ENCODE results near the gene ARHGAP6.
"Not testable (repeated sequence)": the region's sequence is repeated elsewhere in the genome, so short reads cannot be mapped to it uniquely, and the experiment has no call there.

Gene ARHGAP6

DNA sequence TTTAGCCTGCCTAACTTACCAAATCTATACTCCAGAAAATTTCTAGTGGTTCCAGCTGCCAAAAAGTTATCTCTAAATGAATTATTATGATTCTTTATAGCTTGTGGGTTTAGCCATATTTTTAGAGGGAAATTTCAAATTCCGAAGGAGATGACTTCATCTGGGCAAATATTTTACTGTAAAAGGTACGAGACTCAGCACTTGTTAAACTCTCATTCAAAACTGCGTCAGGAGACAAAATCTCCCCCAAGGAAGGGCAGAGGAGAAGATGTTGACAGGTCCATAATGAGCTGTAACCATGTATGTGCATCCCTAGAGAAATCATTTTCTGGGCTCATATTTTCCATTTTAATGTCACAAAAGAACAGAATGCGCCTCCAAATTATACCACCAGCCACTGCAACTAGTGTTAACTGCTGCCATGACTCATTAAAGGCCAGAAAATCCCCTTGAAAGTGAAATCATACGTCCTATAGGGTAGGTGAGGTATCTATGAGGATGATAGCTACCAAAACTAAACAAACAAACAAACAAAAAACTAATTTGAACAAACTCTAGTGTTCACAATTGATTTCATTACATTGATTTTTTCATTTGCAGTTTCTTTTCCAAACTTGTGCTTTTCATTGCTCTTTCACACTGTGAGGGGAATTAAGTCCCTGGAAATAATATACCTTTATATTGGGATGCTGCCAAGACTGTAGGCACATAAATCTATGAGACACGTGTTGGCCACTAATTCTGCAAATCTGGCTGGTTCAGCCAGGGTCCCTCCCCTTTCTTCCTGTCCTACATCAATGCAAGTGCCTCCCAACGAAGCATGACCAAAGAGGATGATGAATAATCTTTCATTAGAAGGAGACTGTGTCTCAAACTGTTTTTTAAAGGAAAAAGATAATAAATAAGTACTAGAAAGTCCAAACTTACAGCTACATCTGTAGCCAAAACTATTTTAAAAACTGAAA, 85.8 kb downstream of the ARHGAP6 start:
- no peak for DNase-seq (ENCODE audit: low spot score)

- DNase-seq (ENCODE audit: low spot score): not testable (repeated sequence)
Measured at GRCh38 chrX:11578301-11578700, 87.4 kb downstream of the ARHGAP6 start.

- DNase-seq (ENCODE audit: low spot score): no peak
Measured at GRCh38 chrX:11577603-11578002, 88.1 kb downstream of the ARHGAP6 start.

- no peak for DNase-seq (ENCODE audit: low spot score)
Measured at GRCh38 chrX:11575332-11575731, 90.4 kb downstream of the ARHGAP6 start.

DNA sequence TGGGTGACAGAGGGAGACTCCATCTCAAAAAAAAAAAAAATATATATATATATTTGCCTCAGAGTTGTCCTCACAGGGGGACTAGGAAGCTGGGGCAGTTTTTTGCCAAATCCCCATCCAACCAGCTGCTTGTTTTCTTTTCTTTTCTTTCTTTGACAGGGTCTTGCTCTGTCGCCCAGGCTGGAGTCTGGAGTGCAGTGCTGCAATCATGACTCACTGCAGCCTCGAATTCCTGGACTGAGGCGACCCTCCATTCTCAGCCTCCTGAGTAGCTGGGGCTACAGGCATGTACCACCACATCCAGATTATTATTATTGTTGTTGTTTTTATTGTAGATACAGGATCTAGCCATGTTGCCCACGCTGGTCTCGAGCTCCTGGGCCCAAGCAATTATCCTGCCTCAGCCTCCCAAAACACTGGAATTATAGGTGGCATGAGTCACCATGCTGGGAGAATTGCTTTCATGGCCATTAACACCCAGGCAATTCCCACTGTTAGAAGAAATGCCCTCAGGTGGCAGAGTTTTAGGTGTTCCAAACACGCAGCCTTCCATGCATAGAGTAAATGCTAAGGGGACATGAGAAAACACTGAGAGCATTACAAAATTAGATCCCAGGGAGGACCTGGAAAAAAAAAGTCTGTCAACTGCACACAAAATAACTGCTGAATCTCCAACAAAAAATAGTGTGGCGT, 98.0 kb downstream of the ARHGAP6 start:
- DNase-seq (ENCODE audit: low spot score): no peak

DNA sequence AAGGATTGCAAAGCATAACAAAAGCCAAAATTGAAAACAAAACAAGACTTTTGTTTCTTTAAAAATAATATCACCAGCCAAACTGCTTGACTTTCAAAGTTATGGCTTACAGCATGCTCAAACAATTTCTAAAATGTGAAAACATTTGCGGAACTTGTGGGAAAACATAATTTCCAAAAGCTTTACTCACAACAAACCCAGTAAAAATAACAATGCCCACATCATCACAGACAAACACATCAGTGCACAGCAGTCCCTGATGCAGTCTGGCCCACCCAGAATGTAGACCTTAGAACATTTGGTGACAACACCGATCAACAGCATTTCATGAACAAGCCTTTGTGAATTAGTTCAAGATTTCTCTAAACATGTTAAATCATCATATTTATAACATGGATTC, 98.9 kb downstream of the ARHGAP6 start:
- no peak for DNase-seq (ENCODE audit: low spot score)

DNA sequence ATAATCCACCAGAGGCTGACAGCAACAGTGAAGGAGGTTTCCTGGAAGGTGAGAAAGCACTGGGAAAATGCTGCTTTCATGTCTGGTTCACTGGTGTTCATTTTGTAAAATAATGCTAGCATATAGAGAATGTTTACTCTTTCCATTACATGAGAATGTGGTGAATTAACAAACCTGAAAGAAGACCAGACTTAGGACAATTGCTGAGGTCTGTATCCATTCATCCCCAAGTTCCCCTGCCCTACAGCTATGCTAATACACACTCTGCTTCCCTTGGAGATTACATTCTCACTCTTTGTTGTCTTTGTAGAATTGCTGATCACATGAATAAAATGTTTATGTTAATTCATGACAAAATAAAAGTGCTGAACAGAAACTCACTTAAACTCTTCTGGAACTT, 99.5 kb downstream of the ARHGAP6 start:
- DNase-seq (ENCODE audit: low spot score): no peak

- DNase-seq (ENCODE audit: low spot score): no peak
Measured at GRCh38 chrX:11564546-11564945, 101.2 kb downstream of the ARHGAP6 start.

GRCh38 chrX:11562570-11562969, 103.2 kb downstream of the ARHGAP6 start:
- DNase-seq (ENCODE audit: low spot score): no peak

DNA sequence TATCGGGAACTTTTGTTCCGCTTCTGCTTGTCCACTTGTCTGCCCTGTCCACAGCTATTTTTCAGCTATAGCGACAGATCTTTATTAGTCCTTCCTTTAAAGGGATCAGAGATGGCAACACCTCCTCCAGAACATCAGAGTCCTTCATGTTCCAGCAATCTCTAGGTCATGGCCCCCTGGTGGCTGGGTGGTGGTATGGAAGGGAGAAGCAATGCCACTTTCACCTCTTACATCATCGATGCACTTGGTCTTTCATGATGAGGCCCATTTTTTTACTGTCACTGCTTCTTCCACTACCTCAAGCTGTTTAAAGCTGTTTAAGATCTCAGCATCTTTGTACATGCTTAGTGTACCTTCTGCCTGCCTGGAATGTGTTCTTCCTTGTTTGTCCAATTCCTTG, 106.7 kb downstream of the ARHGAP6 start:
- peak; percentile 1 for DNase-seq (ENCODE audit: low spot score)

- DNase-seq (ENCODE audit: low spot score): no peak
Measured at GRCh38 chrX:11557120-11557519, 108.6 kb downstream of the ARHGAP6 start.

DNA sequence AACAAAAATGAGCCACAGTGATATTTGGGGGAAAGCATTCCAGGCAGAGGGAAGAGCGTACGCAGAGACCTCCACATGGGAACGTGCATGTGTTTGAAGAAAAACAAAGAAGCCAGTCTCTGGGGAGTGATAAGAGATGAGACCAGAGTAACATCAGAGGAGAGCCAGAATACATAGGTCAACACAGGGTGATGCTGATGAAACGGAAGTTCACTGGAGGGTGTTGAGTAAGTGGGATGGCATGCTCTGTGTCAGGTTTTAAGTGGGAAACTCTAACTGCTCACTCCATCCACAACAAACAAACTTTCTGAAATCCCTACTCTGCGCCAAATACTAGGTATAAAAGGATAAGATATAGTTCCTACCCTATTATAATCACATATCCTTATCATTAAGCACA, 110.0 kb downstream of the ARHGAP6 start:
- DNase-seq (ENCODE audit: low spot score): no peak

DNA sequence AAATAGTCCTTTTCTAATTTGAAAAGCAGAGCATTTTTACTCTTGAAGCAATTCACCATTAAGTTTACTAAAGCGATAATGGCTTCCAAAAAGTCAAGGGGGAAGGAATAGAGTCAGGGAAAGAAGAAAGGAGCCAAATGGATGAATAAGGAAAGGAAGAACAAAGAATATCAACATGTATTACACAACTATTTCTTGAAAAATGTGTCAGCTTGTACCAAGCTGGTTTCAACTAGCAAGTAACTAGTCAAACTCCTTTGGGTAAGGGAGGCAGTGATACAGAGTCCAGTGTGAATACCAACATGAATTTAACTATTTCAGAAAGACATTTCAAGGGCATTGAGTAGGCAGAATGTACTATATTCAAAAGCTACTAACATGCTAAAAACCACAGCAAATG, 112.1 kb downstream of the ARHGAP6 start:
- DNase-seq (ENCODE audit: low spot score): no peak

DNA sequence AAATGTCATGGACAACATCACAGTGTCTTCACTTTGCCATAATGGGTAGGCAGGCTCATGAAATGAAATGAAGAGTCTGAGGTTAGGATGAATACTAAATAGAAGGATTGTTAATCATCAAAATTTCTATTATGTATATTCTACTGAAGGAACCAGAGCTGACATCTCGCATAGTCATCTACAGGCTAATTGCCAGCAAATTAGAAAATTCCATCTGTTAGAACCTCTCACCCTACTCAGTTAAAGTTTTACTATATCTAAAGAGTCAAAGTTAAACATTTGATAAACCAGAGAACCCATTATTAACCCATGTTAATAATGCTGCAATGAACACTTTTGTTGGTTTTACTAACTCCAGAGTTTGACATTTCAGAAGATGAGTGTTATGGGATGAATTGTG, 114.6 kb downstream of the ARHGAP6 start:
- no peak for DNase-seq (ENCODE audit: low spot score)

DNA sequence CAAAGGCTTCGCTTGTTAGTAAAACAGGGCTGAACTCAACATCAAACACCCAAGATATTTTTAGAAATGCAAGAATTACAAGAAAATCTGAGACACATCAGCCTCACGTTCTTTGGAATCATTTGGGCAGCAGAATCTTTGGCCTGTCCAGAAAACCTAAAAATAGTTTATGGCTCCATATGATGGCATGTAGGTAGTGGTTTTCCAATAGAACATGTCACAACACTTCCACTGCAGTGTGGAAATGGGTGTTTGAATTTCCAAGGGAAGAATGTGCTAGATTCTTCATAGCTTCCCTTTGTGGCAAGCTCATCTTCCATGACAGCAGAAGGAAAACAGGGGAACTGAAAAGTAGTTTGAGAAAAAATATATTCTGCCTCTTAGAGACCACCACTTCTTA, 118.8 kb downstream of the ARHGAP6 start:
- DNase-seq (ENCODE audit: low spot score): no peak

GRCh38 chrX:11543249-11543648, 122.5 kb downstream of the ARHGAP6 start:
- no peak for DNase-seq (ENCODE audit: low spot score)

- no peak for DNase-seq (ENCODE audit: low spot score)
Measured at GRCh38 chrX:11541510-11541909, 124.2 kb downstream of the ARHGAP6 start.

DNA sequence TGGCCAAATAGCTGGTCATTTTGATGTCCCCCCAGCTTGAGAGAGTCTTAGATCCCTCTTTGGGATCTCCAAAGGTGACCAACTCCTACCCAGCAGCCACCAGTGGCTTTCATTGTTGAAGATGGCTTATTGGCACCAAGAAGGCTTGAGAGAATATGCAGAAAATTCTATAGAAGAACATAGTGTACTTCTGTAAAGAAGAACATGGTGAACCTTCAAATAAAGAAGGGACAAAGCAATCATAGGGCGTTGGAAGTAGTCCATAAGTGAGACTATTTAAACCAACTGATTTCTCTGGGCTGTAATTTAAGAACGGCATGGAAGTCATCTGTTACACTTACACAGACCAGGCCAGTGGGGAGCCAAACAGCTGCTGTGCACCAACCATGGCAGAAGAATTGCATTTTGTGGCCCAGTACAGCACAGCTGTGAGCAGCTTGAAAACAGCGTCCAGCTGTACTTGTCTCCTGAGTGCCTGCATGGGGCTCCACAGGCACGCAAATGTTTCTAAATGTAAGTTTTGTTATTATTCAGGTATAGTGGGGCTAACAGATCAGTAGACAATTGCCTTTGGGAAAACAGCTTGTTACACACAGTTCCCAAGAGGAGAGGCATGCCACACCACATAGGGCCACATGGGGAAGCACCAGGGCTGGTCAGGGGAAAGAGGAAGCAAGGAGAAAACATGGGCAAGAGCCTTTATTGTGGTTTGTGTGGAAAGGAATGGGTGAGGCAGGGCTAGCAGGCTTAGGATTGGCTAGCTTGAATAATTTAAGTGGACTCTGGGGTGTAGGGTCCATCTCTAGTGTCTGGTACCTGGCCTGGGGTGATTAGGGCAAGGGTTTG, 125.0 kb downstream of the ARHGAP6 start:
- DNase-seq (ENCODE audit: low spot score): no peak

- DNase-seq (ENCODE audit: low spot score): no peak
Measured at GRCh38 chrX:11537141-11537540, 128.6 kb downstream of the ARHGAP6 start.

DNA sequence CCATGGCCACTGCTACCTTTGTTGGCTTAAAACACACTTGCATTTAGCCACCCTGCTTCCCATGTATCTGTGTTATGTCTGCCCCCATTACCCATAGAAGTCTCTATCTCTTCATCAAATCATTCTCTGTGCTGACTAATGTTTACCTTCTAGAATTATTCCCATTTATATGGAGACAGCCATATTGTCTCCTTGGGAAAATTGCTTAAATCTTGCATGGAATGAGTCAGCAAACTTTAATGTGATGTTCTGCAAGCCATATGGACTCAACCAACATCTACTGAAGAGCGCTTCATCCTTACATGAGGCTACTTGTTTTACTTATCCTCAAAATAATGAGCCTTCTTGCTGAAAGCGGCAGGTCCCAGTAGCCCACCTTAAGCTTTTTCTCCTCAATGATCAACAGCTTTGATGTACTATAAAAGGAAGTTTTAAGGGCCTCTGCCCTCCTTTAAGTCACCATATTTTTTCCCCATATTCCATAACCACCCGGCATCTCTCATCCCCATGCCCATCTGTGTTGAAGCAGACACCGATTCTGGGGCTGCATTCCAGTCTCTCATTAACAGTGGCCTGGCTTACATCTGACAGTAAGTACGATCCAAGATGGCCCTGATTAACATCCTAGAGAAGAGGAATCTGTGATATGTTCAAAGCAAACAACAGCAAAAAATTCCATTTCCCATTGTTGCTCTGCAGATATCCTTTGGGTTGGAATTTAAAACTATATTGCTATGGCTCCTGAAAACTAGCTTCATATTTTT, 130.4 kb downstream of the ARHGAP6 start:
- DNase-seq (ENCODE audit: low spot score): no peak

- DNase-seq (ENCODE audit: low spot score): peak; percentile 2
Measured at GRCh38 chrX:11533199-11533651, 132.5 kb downstream of the ARHGAP6 start.

Measured in HuH-7.5 (cell line).